ENCODE data around the gene XRCC3. TPM values are rescaled to one million over a fixed set of nuclear protein-coding genes. Genes with fewer than 3 reads are reported as not detected.

Gene XRCC3
- total RNA-seq = 3.1 and 3.7 TPM in 2 replicates

DNA sequence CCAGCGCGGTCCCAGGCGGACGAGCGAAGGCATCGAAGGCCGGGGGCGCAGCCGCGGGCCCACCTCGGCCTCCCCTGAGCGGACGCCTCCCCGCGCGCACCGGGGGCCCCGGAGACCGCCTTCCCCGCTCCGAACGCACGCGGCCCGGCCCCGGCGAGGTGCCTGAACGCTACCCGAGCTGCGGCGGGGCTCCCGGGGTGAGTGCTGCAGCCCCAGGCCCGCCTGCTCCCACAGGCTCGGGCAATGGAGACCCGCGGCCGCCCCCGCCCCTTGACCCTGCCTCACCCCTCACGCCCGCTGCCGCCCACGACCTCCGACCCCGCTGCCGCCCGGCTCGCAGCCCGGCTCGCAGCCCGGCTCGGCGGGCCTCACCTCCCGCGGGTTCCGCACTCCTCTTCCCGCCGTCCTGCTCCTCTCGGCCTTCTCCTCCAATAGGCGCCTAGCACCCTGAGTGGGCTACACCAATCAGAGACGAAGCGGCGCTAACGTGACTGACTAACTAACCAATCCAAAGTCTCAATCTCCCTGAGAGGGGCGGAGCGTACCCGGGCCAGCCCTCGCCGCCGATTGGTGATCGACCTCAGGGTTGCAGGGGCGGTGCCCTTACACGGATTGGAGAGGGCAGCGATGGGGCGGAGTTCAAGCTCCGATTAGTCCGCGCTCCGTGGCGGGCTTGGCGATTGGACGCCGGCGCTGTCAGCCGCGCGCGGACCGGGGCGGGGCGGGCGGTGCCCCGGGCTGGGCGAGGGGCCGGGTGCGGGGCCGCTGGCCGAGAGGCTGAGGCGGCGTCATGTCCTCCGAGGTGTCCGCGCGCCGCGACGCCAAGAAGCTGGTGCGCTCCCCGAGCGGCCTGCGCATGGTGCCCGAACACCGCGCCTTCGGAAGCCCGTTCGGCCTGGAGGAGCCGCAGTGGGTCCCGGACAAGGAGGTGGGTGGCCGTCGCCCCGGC is at the start of gene XRCC3, which contains the start of gene ZFYVE21:
TSS of gene XRCC3 (minus strand) at position 400 of the 949 bp plus-strand sequence. CDS start 4,364 bp downstream, outside the sequence.
TSS of gene ZFYVE21 (plus strand) at position 759 of the 949 bp plus-strand sequence. CDS start at position 791, 32 bp downstream.

Other genes with a start within 250 kb of the XRCC3 start
- 11.4 and 24.4 TPM in 2 replicates for gene CKB, start 192.6 kb downstream of the XRCC3 start, total RNA-seq
- gene TRMT61A, start 186.3 kb downstream of the XRCC3 start, total RNA-seq = 5.1 and 7.3 TPM in 2 replicates
- 25.2 and 30.4 TPM in 2 replicates for gene BAG5, start 152.8 kb downstream of the XRCC3 start, total RNA-seq
- 17.1 and 17.6 TPM in 2 replicates for gene COA8, start 152.5 kb downstream of the XRCC3 start, total RNA-seq
- 189 and 219 TPM in 2 replicates for gene KLC1, start 86.2 kb downstream of the XRCC3 start, total RNA-seq
- 51.6 and 57.8 TPM in 2 replicates for gene ZFYVE21, start 359 bp upstream of the XRCC3 start, total RNA-seq
- 1.9 and 2.1 TPM in 2 replicates for gene PPP1R13B, start 132.1 kb upstream of the XRCC3 start, total RNA-seq
- 0.37 and 0.57 TPM in 2 replicates for gene TDRD9, start 213.0 kb upstream of the XRCC3 start, total RNA-seq
- gene RD3L, start 227.1 kb upstream of the XRCC3 start, total RNA-seq = not detected in 2 replicates